ENCODE results near the gene MON2. TPM values are rescaled to one million over a fixed set of nuclear protein-coding genes. Genes with fewer than 3 reads are reported as not detected.

Gene MON2
- total RNA-seq, 1 donor from 2014 or later, result 16.9 TPM

- Histone ChIP-seq H3K4me3 (ENCODE audit: low read depth, low read length) (no peak overlapping the region), H3K27me3 (ENCODE audit: control insufficient read depth, insufficient read depth, low read length) (no peaks in the 10 kb centered on the region), H3K36me3 (ENCODE audit: control insufficient read depth, insufficient read depth, low read length) (no peaks in the 10 kb centered on the region)
- TF ChIP-seq, protein P1, sequence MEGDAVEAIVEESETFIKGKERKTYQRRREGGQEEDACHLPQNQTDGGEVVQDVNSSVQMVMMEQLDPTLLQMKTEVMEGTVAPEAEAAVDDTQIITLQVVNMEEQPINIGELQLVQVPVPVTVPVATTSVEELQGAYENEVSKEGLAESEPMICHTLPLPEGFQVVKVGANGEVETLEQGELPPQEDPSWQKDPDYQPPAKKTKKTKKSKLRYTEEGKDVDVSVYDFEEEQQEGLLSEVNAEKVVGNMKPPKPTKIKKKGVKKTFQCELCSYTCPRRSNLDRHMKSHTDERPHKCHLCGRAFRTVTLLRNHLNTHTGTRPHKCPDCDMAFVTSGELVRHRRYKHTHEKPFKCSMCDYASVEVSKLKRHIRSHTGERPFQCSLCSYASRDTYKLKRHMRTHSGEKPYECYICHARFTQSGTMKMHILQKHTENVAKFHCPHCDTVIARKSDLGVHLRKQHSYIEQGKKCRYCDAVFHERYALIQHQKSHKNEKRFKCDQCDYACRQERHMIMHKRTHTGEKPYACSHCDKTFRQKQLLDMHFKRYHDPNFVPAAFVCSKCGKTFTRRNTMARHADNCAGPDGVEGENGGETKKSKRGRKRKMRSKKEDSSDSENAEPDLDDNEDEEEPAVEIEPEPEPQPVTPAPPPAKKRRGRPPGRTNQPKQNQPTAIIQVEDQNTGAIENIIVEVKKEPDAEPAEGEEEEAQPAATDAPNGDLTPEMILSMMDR (IDR thresholded peaks at IDR 0.05; ENCODE audit: insufficient read depth, low read length, poor library complexity, severe bottlenecking), result no peak
- no peak for DNase-seq (ENCODE audit: low read depth)
Observed at GRCh38 chr12:62533087-62533754, 66.6 kb downstream of the MON2 start.

DNA sequence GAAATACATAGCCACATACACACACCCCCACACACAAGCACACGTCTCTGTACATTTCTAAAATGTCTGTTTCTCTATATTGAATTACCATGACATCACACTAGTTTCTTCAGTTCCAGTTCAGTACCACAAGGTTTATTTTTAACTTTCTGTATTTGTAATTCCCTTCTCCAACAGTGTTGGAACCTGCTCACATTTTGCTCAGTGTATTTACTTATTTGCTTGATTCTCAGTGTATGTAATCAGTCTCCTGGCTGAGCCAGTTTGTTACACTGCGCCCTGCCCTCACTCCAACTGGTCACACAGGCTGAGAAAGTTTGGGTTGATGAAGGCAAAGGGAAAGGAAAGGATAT is 67.1 kb downstream of the MON2 start:
- DNase-seq (ENCODE audit: low read depth), result no peak
- TF ChIP-seq, protein P1 (IDR thresholded peaks at IDR 0.05; ENCODE audit: insufficient read depth, low read length, poor library complexity, severe bottlenecking), result no peak
- Histone ChIP-seq H3K27me3 (ENCODE audit: control insufficient read depth, insufficient read depth, low read length) (no peaks in the 10 kb centered on the region), H3K36me3 (ENCODE audit: control insufficient read depth, insufficient read depth, low read length) (no peaks in the 10 kb centered on the region), H3K4me3 (ENCODE audit: low read depth, low read length) (no peak overlapping the region)

- Histone ChIP-seq H3K27me3 (ENCODE audit: control insufficient read depth, insufficient read depth, low read length) (no peaks in the 10 kb centered on the region), H3K4me3 (ENCODE audit: low read depth, low read length) (no peak overlapping the region), H3K36me3 (ENCODE audit: control insufficient read depth, insufficient read depth, low read length) (no peaks in the 10 kb centered on the region)
- DNase-seq (ENCODE audit: low read depth), result no peak
- TF ChIP-seq, protein P1 (IDR thresholded peaks at IDR 0.05; ENCODE audit: insufficient read depth, low read length, poor library complexity, severe bottlenecking), result no peak
Observed at GRCh38 chr12:62536546-62536945, 69.9 kb downstream of the MON2 start.

DNA sequence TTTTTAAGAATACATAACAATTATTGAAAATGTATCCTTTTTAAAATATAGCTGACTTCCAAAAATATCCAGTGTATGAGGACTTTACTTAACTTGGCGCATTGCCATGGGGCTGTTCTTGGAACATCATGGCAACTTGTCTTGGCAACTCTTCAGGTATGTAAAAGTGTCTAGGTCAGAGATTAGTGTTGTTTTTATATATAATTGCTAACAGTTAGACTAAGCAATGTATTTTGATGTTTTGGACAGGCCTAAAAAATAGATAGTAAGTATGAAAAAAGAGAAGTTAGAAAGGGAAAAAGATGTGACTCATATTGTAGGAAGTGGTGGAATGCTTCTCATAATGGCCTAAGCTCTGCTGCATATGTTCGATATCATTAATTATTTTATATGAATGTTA is 70.9 kb downstream of the MON2 start:
- TF ChIP-seq, protein P1 (IDR thresholded peaks at IDR 0.05; ENCODE audit: insufficient read depth, low read length, poor library complexity, severe bottlenecking), result no peak

GRCh38 chr12:62540354-62540753 is 73.7 kb downstream of the MON2 start:
- no peaks in the 10 kb centered on the region for H3K36me3 ChIP-seq (ENCODE audit: control insufficient read depth, insufficient read depth, low read length)
- H3K4me3 ChIP-seq (ENCODE audit: low read depth, low read length), result no peak overlapping the region
- H3K27me3 ChIP-seq (ENCODE audit: control insufficient read depth, insufficient read depth, low read length), result no peaks in the 10 kb centered on the region
- DNase-seq (ENCODE audit: low read depth), result no peak
- TF ChIP-seq, protein P1 (IDR thresholded peaks at IDR 0.05; ENCODE audit: insufficient read depth, low read length, poor library complexity, severe bottlenecking), result no peak

More for the DNA sequence above, 70.9 kb downstream of the MON2 start:
- no peaks in the 10 kb centered on the region for H3K27me3 ChIP-seq (ENCODE audit: control insufficient read depth, insufficient read depth, low read length)
- no peaks in the 10 kb centered on the region for H3K36me3 ChIP-seq (ENCODE audit: control insufficient read depth, insufficient read depth, low read length)
- H3K4me3 ChIP-seq (ENCODE audit: low read depth, low read length), result no peak overlapping the region
- DNase-seq (ENCODE audit: low read depth), result no peak

- H3K4me3 ChIP-seq (ENCODE audit: low read depth, low read length), result no peak overlapping the region
- TF ChIP-seq, protein P1 (IDR thresholded peaks at IDR 0.05; ENCODE audit: insufficient read depth, low read length, poor library complexity, severe bottlenecking), result no peak
- H3K27me3 ChIP-seq (ENCODE audit: control insufficient read depth, insufficient read depth, low read length), result no peaks in the 10 kb centered on the region
- DNase-seq (ENCODE audit: low read depth), result no peak
- no peaks in the 10 kb centered on the region for H3K36me3 ChIP-seq (ENCODE audit: control insufficient read depth, insufficient read depth, low read length)
Observed at GRCh38 chr12:62542814-62543213, 76.2 kb downstream of the MON2 start.
